Gastrocnemius medialis (tissue), 4 donors: ENCODE results near the gene SPRED2. TPM values are rescaled to one million over a fixed set of nuclear protein-coding genes. Genes with fewer than 3 reads are reported as not detected.

Experiments
- ATAC-seq, 2 donors: fragments of 150-250 bp; one replicate each; pipeline ENCODE4 v1.9.1; 2016
- DNase-seq, 2 donors: peaks; one replicate each; pipeline ENCODE4 v3.0.0-alpha.2; 2019
- H3K27ac ChIP-seq, 4 donors: fragments of 200-600 bp; sonication (generic); 1 replicate in 1 of 4; 2 replicates in 3 of 4; pipeline ENCODE4 v1.5.1; 2016 to 2018; ENCODE audit warnings: mild to moderate bottlenecking in 2 of 4, moderate library complexity in 1 of 4
- H3K27me3 ChIP-seq, 3 donors: fragments of 200-600 bp; sonication (generic) in 2 of 3; 1 replicate in 1 of 3; 2 replicates in 2 of 3; pipeline versions ENCODE4 v1.5.1 to v1.6.0; 2016 to 2019; ENCODE audit warnings: mild to moderate bottlenecking in 1 of 3, moderate library complexity in 1 of 3
- H3K36me3 ChIP-seq, 2 donors: fragments of 200-600 bp; sonication (generic) in 1 of 2; one replicate each; pipeline ENCODE4 v1.5.1; 2017 to 2018
- H3K4me1 ChIP-seq, 2 donors: fragments of 200-600 bp; sonication (generic) in 1 of 2; one replicate each; pipeline ENCODE4 v1.5.1; 2016 to 2017; ENCODE audit warnings: mild to moderate bottlenecking in 2 of 2
- H3K4me3 ChIP-seq, 4 donors: fragments of 200-600 bp; sonication (generic) in 3 of 4; 1 replicate in 1 of 4; 2 replicates in 3 of 4; pipeline ENCODE4 v1.5.1; 2016 to 2019; ENCODE audit warnings: mild to moderate bottlenecking in 2 of 4
- H3K9me3 ChIP-seq, 3 donors: fragments of 200-600 bp; sonication (generic) in 2 of 3; 1 replicate in 1 of 3; 2 replicates in 2 of 3; pipeline ENCODE4 v1.5.1; 2016 to 2019
- POLR2A ChIP-seq, 2 donors: fragments of 450-650 bp; IDR thresholded peaks; one replicate each; pipeline ENCODE4 v1.6.1; 2017; ENCODE audit warnings: antibody characterized with exemption in 2 of 2, mild to moderate bottlenecking in 2 of 2, moderate library complexity in 2 of 2
- in situ Hi-C, 4 donors: fragments of 200-750 bp; cut with MboI; loops; one replicate each; pipeline versions ENCODE4 v1.15.0 to v1.8.0; 2017; ENCODE audit warnings: low sequenced_read_pairs in 4 of 4
- intact Hi-C: fragments of 100-400 bp; cut with DNase I; formaldehyde crosslinking; loops from one replicate; pipeline ENCODE4 v1.15.1; 2023; ENCODE audit warnings: low total_unique reads
- total RNA-seq, 4 donors: library from RNA; depleted of rRNA; stranded (reverse); fragments of >200 nt; gene quantifications; one replicate each; pipeline versions ENCODE4 v1.1.0 to v1.2.3, GENCODE V29; 2016
- TF ChIP-seq, protein P1 (sequence below), 5 experiments: fragments of 450-650 bp in 3 of 5; fragments of 200-600 bp in 2 of 5; sonication (generic) in 2 of 5; IDR thresholded peaks in 4 of 5; conservative IDR thresholded peaks in 1 of 5; 1 replicate in 4 of 5; 2 replicates in 1 of 5; pipeline ENCODE4 v1.5.1; 2016 to 2019; ENCODE audit warnings: antibody characterized with exemption in 5 of 5, mild to moderate bottlenecking in 3 of 5, moderate library complexity in 3 of 5

Gene SPRED2
- total RNA-seq, 4 donors from 2014 or later: 4.1 to 12.5 (median 7.4) TPM

GRCh38 chr2:65374575-65374974 lies 57.8 kb downstream of the SPRED2 start:
- DNase-seq (no peak), ATAC-seq (no peak)
- intact Hi-C loops (loop anchor here (5.0 kb wide), 1 partner anchor 58 kb away; the partner anchor contains the start of gene SPRED2), in situ Hi-C loops (no loop called here)
- TF ChIP-seq POLR2A (IDR thresholded peaks at IDR 0.05): no peak
- TF ChIP-seq, protein P1, sequence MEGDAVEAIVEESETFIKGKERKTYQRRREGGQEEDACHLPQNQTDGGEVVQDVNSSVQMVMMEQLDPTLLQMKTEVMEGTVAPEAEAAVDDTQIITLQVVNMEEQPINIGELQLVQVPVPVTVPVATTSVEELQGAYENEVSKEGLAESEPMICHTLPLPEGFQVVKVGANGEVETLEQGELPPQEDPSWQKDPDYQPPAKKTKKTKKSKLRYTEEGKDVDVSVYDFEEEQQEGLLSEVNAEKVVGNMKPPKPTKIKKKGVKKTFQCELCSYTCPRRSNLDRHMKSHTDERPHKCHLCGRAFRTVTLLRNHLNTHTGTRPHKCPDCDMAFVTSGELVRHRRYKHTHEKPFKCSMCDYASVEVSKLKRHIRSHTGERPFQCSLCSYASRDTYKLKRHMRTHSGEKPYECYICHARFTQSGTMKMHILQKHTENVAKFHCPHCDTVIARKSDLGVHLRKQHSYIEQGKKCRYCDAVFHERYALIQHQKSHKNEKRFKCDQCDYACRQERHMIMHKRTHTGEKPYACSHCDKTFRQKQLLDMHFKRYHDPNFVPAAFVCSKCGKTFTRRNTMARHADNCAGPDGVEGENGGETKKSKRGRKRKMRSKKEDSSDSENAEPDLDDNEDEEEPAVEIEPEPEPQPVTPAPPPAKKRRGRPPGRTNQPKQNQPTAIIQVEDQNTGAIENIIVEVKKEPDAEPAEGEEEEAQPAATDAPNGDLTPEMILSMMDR (IDR thresholded peaks at IDR 0.05 in 4 of 5, conservative IDR thresholded peaks at IDR 0.05 in 1 of 5): no peak
- no peak overlapping the region for H3K27ac ChIP-seq
- no peak overlapping the region for H3K4me3 ChIP-seq
- peaks cover 19 to 34% of the 10 kb centered on the region in 2 donors for H3K4me1 ChIP-seq
- H3K36me3 ChIP-seq: no peaks in the 10 kb centered on the region
- H3K9me3 ChIP-seq: no peaks in the 10 kb centered on the region
- no peaks in the 10 kb centered on the region for H3K27me3 ChIP-seq

GRCh38 chr2:65373365-65373918 lies 59.0 kb downstream of the SPRED2 start:
- no peak for TF ChIP-seq POLR2A (IDR thresholded peaks at IDR 0.05)
- TF ChIP-seq, protein P1 (IDR thresholded peaks at IDR 0.05 in 4 of 5, conservative IDR thresholded peaks at IDR 0.05 in 1 of 5): no peak
- H3K4me1 ChIP-seq: peaks cover 19 to 34% of the 10 kb centered on the region in 2 donors
- no peak for DNase-seq
- no peak overlapping the region for H3K27ac ChIP-seq
- no peaks in the 10 kb centered on the region for H3K27me3 ChIP-seq
- in situ Hi-C loops: no loop called here
- no peak overlapping the region for H3K4me3 ChIP-seq
- no peaks in the 10 kb centered on the region for H3K9me3 ChIP-seq
- ATAC-seq: no peak
- no peaks in the 10 kb centered on the region for H3K36me3 ChIP-seq
- intact Hi-C loops: loop anchor here (5.0 kb wide), 1 partner anchor 59 kb away; the partner anchor contains the start of gene SPRED2

DNA sequence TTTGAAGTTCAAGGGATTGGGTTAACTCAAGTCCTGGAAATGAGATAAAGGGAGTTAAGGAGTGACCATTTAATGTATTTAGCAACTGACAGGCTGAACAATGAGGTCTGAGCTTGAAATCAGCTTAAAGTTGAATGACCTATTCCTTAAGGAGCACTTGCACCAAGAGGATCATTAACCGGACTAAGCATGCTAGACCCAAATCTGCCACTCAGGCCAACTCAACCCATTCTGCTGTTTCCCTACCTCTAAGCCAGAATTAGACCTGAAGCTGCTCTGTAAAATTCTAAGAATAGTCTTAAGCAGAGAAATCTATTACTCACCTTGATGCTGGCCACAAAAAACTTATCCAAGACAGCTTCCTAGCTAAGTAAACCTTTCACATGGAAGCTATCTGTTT lies 59.8 kb downstream of the SPRED2 start:
- Histone ChIP-seq H3K4me3 (no peak overlapping the region), H3K4me1 (peaks cover 16 to 32% of the 10 kb centered on the region in 2 donors), H3K27ac (peak overlapping the region in 2 of 4 donors; percentile 41 to 58), H3K9me3 (no peaks in the 10 kb centered on the region), H3K27me3 (no peaks in the 10 kb centered on the region), H3K36me3 (no peaks in the 10 kb centered on the region)
- ATAC-seq (no peak), DNase-seq (no peak)
- TF ChIP-seq POLR2A (IDR thresholded peaks at IDR 0.05): no peak
- TF ChIP-seq, protein P1 (IDR thresholded peaks at IDR 0.05 in 4 of 5, conservative IDR thresholded peaks at IDR 0.05 in 1 of 5): no peak
- intact Hi-C loops: loop anchor here (5.0 kb wide), 1 partner anchor 60 kb away; the partner anchor contains the start of gene SPRED2
- in situ Hi-C loops: no loop called here

- H3K4me1 ChIP-seq: peaks cover 18 to 29% of the 10 kb centered on the region in 2 donors
- TF ChIP-seq, protein P1 (IDR thresholded peaks at IDR 0.05 in 4 of 5, conservative IDR thresholded peaks at IDR 0.05 in 1 of 5): no peak
- no peak for TF ChIP-seq POLR2A (IDR thresholded peaks at IDR 0.05)
- H3K27ac ChIP-seq: peak overlapping the region in 3 of 4 donors; percentile 41 to 58 (median 46)
- ATAC-seq (peak in 1 of 2 donors; percentile 6), DNase-seq (no peak)
- H3K27me3 ChIP-seq: no peaks in the 10 kb centered on the region
- no peak overlapping the region for H3K4me3 ChIP-seq
- in situ Hi-C loops: no loop called here
- no peaks in the 10 kb centered on the region for H3K9me3 ChIP-seq
- H3K36me3 ChIP-seq: no peaks in the 10 kb centered on the region
- intact Hi-C loops: loop anchor here (5.0 kb wide), 1 partner anchor 61 kb away; the partner anchor contains the start of gene SPRED2
Measured at GRCh38 chr2:65371074-65371434, 61.3 kb downstream of the SPRED2 start.
